ENCODE measurements around the gene NFASC. TPM values are rescaled to one million over a fixed set of nuclear protein-coding genes. Genes with fewer than 3 reads are reported as not detected.

Gene NFASC
- total and polyA plus RNA-seq, 2 experiments from 2014 or later: 3.9 to 11.7 TPM

GRCh38 chr1:205014783-205015182 is 144.1 kb downstream of the NFASC start (continued):
- TF ChIP-seq ZNF462 (CRISPR knock-in tag; IDR thresholded peaks at IDR 0.05): no peak
- no peak for TF ChIP-seq ZNF331 (CRISPR knock-in tag; IDR thresholded peaks at IDR 0.05; ENCODE audit: low read depth)

DNA sequence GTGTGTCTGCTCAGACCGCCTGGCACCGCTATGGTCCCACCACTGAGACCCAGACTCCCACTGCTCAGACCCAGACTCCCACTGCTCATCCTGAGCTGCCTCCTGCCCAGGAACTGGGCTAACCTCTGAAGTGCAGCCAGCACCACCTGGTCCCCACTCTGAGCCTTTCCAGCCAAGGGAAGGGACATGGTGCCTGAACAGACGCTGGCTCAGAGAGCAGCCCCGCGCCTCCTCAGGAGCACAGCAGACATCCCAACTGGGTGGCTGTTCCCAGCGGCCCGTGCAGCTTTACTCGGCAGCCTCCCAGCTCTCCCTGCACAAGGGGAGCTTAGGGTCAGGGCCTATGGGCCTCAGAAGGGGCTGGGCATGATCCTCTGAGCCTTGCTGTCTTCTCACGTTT is 144.6 kb downstream of the NFASC start:
- H3K27me3 Mint-ChIP-seq (ENCODE audit: insufficient read depth, low read depth, poor library complexity): peaks cover 7% of the 10 kb centered on the region
- ATAC-seq: no peak

GRCh38 chr1:205016075-205016474 is 145.4 kb downstream of the NFASC start:
- Mint-ChIP-seq H3K36me3 (ENCODE audit: low read depth) (no peaks in the 10 kb centered on the region), H3K27ac (no peak overlapping the region), H3K9me3 (no peaks in the 10 kb centered on the region), H3K27me3 (ENCODE audit: insufficient read depth, low read depth, poor library complexity) (peaks cover 4% of the 10 kb centered on the region), H3K4me1 (peaks cover 30% of the 10 kb centered on the region), H3K4me3 (no peak overlapping the region)
- Histone ChIP-seq H3K36me3 (ENCODE audit: insufficient read depth) (no peaks in the 10 kb centered on the region), H3K27ac (ENCODE audit: low read depth) (no peak overlapping the region), H3K4me2 (no peak overlapping the region), H3F3A (replicated peaks; ENCODE audit: low read depth) (no peaks in the 10 kb centered on the region; the same call in 1 of the 2 replicates), H2AFZ (no peak overlapping the region), H4K20me1 (replicated peaks; ENCODE audit: insufficient read depth) (no peaks in the 10 kb centered on the region), H3K27me3 (ENCODE audit: insufficient read depth) (no peaks in the 10 kb centered on the region), H3K79me2 (replicated peaks; ENCODE audit: insufficient read depth) (no peaks in the 10 kb centered on the region), H3K9me2 (ENCODE audit: insufficient read depth) (no peaks in the 10 kb centered on the region), H3K4me3 (no peak overlapping the region), H3K4me1 (ENCODE audit: insufficient read depth) (no peaks in the 10 kb centered on the region)
- DNase-seq (ENCODE audit: low spot score): no peak
- ATAC-seq: no peak
- TF ChIP-seq POLR2AphosphoS5 (IDR thresholded peaks at IDR 0.05; ENCODE audit: low read depth) (no peak), ZNF331 (CRISPR knock-in tag; IDR thresholded peaks at IDR 0.05; ENCODE audit: low read depth) (no peak), JUNB (IDR thresholded peaks at IDR 0.05; ENCODE audit: unreplicated experiment) (no peak), NANOG (IDR thresholded peaks at IDR 0.05; ENCODE audit: borderline replicate concordance) (no peak), ZNF114 (CRISPR knock-in tag; IDR thresholded peaks at IDR 0.05) (no peak), STAT1 (IDR thresholded peaks at IDR 0.05; ENCODE audit: unreplicated experiment) (no peak)
- TF ChIP-seq, protein P1, sequence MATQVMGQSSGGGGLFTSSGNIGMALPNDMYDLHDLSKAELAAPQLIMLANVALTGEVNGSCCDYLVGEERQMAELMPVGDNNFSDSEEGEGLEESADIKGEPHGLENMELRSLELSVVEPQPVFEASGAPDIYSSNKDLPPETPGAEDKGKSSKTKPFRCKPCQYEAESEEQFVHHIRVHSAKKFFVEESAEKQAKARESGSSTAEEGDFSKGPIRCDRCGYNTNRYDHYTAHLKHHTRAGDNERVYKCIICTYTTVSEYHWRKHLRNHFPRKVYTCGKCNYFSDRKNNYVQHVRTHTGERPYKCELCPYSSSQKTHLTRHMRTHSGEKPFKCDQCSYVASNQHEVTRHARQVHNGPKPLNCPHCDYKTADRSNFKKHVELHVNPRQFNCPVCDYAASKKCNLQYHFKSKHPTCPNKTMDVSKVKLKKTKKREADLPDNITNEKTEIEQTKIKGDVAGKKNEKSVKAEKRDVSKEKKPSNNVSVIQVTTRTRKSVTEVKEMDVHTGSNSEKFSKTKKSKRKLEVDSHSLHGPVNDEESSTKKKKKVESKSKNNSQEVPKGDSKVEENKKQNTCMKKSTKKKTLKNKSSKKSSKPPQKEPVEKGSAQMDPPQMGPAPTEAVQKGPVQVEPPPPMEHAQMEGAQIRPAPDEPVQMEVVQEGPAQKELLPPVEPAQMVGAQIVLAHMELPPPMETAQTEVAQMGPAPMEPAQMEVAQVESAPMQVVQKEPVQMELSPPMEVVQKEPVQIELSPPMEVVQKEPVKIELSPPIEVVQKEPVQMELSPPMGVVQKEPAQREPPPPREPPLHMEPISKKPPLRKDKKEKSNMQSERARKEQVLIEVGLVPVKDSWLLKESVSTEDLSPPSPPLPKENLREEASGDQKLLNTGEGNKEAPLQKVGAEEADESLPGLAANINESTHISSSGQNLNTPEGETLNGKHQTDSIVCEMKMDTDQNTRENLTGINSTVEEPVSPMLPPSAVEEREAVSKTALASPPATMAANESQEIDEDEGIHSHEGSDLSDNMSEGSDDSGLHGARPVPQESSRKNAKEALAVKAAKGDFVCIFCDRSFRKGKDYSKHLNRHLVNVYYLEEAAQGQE (IDR thresholded peaks at IDR 0.05; ENCODE audit: unreplicated experiment): no peak
- TF ChIP-seq, protein P2, sequence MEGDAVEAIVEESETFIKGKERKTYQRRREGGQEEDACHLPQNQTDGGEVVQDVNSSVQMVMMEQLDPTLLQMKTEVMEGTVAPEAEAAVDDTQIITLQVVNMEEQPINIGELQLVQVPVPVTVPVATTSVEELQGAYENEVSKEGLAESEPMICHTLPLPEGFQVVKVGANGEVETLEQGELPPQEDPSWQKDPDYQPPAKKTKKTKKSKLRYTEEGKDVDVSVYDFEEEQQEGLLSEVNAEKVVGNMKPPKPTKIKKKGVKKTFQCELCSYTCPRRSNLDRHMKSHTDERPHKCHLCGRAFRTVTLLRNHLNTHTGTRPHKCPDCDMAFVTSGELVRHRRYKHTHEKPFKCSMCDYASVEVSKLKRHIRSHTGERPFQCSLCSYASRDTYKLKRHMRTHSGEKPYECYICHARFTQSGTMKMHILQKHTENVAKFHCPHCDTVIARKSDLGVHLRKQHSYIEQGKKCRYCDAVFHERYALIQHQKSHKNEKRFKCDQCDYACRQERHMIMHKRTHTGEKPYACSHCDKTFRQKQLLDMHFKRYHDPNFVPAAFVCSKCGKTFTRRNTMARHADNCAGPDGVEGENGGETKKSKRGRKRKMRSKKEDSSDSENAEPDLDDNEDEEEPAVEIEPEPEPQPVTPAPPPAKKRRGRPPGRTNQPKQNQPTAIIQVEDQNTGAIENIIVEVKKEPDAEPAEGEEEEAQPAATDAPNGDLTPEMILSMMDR (conservative IDR thresholded peaks at IDR 0.05; ENCODE audit: low read depth in 2 of 2): no peak

More for the DNA sequence above, 144.6 kb downstream of the NFASC start:
- no peaks in the 10 kb centered on the region for H3K27me3 ChIP-seq (ENCODE audit: insufficient read depth)
- H3K36me3 Mint-ChIP-seq (ENCODE audit: low read depth): no peaks in the 10 kb centered on the region
- H3K27ac Mint-ChIP-seq: no peak overlapping the region
- no peak overlapping the region for H2AFZ ChIP-seq
- no peaks in the 10 kb centered on the region for H3K36me3 ChIP-seq (ENCODE audit: insufficient read depth)
- H3K4me1 Mint-ChIP-seq: peaks cover 30% of the 10 kb centered on the region
- no peak overlapping the region for H3K4me2 ChIP-seq
- no peaks in the 10 kb centered on the region; the same call in 1 of the 2 replicates for H3F3A ChIP-seq (replicated peaks; ENCODE audit: low read depth)
- H4K20me1 ChIP-seq (replicated peaks; ENCODE audit: insufficient read depth): no peaks in the 10 kb centered on the region
- no peak for DNase-seq (ENCODE audit: low spot score)
- H3K9me3 Mint-ChIP-seq: no peaks in the 10 kb centered on the region
- H3K4me1 ChIP-seq (ENCODE audit: insufficient read depth): no peaks in the 10 kb centered on the region
- no peaks in the 10 kb centered on the region for H3K79me2 ChIP-seq (replicated peaks; ENCODE audit: insufficient read depth)
- no peaks in the 10 kb centered on the region for H3K9me2 ChIP-seq (ENCODE audit: insufficient read depth)
- no peak for TF ChIP-seq JUNB (IDR thresholded peaks at IDR 0.05; ENCODE audit: unreplicated experiment)
- no peak overlapping the region for H3K4me3 ChIP-seq
- no peak overlapping the region for H3K4me3 Mint-ChIP-seq
- no peak overlapping the region for H3K27ac ChIP-seq (ENCODE audit: low read depth)
